Body of pancreas (tissue), 4 donors: Measurements from ENCODE around the gene TSPAN3.

ENCODE experiments used
- CTCF ChIP-seq, 7 experiments: fragments of 450-650 bp in 4 of 7; fragments of 200-600 bp in 3 of 7; sonication (generic) in 3 of 7; IDR thresholded peaks; one replicate each; pipeline ENCODE4 v1.5.1; 2016 to 2019; ENCODE audit warnings: antibody characterized with exemption in 7 of 7
- POLR2A ChIP-seq, 3 donors: fragments of 450-650 bp; IDR thresholded peaks; one replicate each; pipeline ENCODE4 v1.6.1; 2016; ENCODE audit warnings: antibody characterized with exemption in 3 of 3, mild to moderate bottlenecking in 2 of 3

DNA sequence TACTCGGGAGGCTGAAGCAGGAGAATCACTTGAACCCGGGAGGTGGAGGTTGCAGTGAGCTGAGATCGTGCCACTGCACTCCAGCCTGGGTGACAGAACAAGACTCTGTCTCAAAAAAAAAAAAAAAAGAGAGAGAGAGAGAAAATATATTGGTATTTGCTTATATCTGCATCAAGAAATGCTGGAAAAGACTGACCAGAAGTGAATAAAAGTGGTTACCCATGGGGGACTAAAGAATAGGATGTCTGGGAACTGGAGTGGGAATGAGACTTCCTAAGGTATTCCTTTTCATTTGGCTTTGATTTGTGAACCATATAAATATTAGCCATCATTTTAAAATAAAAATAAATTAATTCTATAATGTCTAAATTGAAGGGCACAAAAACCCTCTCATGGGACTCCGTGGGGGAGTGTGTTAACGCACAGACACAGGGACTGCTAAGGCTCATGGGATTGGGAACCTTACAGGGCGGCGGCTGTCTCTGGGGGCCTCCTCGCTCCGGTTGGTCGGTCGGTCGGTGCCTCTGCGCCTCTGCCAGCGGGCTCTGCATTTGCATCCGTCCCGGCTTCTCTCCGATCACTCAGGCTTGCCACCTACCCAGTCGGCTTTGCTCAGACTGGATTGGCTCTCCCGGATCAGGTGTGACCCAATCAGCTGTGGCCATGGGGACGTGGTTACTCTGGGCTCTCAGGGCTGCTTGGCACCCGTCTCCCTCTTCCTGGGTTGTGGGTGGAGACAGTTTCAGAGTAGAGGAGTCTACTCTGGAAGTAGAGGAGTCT lies 12.7 kb upstream of the TSPAN3 start:
- TF ChIP-seq CTCF (IDR thresholded peaks at IDR 0.05) = no peak
- peak in 2 of 3 donors; percentile 32 to 47 for TF ChIP-seq POLR2A (IDR thresholded peaks at IDR 0.05)
